ENCODE results near the gene ZNF780A. TPM values are rescaled to one million over a fixed set of nuclear protein-coding genes. Genes with fewer than 3 reads are reported as not detected.
A peak's percentile ranks its signal among the peaks of the same experiment; 100 is the strongest.

ZNF780A gene
- total RNA-seq, 1 experiment from 2014 or later = 15.9 TPM

- ChIA-PET CTCF (no interaction called here), POLR2A (ENCODE audit: low non-redundant PET) (no interaction called here)
- H3K27me3 ChIP-seq (replicated peaks; ENCODE audit: insufficient read depth, low read depth, low read length, poor library complexity) = no peaks in the 10 kb centered on the region
- no peak for DNase-seq (ENCODE audit: low spot score)
- peaks cover 2% of the 10 kb centered on the region for H3K4me1 ChIP-seq (ENCODE audit: insufficient read depth, low read length, poor library complexity, severe bottlenecking)
- H3K27ac ChIP-seq (ENCODE audit: low read depth, low read length, poor library complexity, severe bottlenecking) = no peak overlapping the region
- H3K4me3 ChIP-seq (ENCODE audit: low read depth, low read length, poor library complexity, severe bottlenecking) = no peak overlapping the region
- peaks cover 2% of the 10 kb centered on the region for H3K9me3 ChIP-seq (ENCODE audit: low read depth, low read length, poor library complexity, severe bottlenecking)
- intact Hi-C loops (cut with micrococcal nuclease; ENCODE audit: unreplicated experiment) = no loop called here
- BruUV-seq (replicated peaks) = no TSS peak
- H3K36me3 ChIP-seq (ENCODE audit: insufficient read depth, low read length, poor library complexity, severe bottlenecking) = no peaks in the 10 kb centered on the region
- TF ChIP-seq, protein P1, sequence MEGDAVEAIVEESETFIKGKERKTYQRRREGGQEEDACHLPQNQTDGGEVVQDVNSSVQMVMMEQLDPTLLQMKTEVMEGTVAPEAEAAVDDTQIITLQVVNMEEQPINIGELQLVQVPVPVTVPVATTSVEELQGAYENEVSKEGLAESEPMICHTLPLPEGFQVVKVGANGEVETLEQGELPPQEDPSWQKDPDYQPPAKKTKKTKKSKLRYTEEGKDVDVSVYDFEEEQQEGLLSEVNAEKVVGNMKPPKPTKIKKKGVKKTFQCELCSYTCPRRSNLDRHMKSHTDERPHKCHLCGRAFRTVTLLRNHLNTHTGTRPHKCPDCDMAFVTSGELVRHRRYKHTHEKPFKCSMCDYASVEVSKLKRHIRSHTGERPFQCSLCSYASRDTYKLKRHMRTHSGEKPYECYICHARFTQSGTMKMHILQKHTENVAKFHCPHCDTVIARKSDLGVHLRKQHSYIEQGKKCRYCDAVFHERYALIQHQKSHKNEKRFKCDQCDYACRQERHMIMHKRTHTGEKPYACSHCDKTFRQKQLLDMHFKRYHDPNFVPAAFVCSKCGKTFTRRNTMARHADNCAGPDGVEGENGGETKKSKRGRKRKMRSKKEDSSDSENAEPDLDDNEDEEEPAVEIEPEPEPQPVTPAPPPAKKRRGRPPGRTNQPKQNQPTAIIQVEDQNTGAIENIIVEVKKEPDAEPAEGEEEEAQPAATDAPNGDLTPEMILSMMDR (conservative IDR thresholded peaks at IDR 0.05; ENCODE audit: low read depth, low read length) = no peak
Measured at GRCh38 chr19:40093416-40093815, 2.7 kb upstream of the ZNF780A start.

DNA sequence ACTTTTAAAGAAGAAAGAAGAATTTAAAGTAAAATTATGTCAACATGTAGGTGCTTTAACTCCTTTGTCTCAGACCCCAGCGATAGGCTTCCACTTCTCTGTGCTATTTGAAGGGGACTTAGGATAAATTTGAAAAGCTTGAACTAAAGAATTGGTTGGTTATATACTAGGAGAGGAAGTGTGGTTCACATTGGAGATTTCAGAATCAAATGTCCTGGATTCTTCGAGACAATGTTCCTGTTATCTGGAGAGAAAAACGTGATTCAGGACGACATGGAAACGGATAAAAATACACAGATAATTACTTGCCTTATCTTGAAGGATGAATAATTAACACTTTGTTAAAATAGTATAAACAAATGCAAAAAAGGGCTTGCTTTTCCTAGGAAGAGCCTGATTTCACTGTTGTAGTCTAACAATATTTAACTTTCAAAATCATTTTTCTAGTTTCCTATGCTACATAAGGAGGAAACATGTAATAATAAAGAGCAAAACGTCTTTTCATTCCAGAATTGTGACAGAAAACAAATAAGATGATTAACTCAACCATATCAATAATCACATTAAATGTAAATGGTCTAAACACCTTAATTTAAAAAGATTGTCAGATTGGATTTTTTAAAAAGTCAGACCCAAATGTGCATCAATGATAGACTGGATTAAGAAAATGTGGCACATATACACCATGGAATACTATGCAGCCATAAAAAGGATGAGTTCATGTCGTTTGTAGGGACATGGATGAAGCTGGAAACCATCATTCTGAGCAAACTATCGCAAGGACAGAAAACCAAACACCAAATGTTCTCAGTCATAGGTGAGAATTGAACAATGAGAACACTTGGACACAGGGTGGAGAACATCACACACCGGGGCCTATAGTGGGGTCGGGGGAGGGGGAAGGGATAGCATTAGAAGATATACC, 724 bp upstream of the ZNF780A start:
- H3K9me3 ChIP-seq (ENCODE audit: low read depth, low read length, poor library complexity, severe bottlenecking) = peaks cover 8% of the 10 kb centered on the region
- H3K27ac ChIP-seq (ENCODE audit: low read depth, low read length, poor library complexity, severe bottlenecking) = peak overlapping the region; percentile 87
- CTCF ChIA-PET = no interaction called here
- POLR2A ChIA-PET (ENCODE audit: low non-redundant PET) = interaction anchor here (0.6 kb wide), 1 partner anchor 69 kb away, joined by 3 read pairs; no protein-coding TSS in a partner anchor
- H3K27me3 ChIP-seq (replicated peaks; ENCODE audit: insufficient read depth, low read depth, low read length, poor library complexity) = no peaks in the 10 kb centered on the region
- no peak for TF ChIP-seq EZH2 (IDR thresholded peaks at IDR 0.05; ENCODE audit: borderline replicate concordance, low read depth, low read length, poor library complexity, severe bottlenecking)
- TF ChIP-seq, protein P1 (conservative IDR thresholded peaks at IDR 0.05; ENCODE audit: low read depth, low read length) = no peak
- intact Hi-C loops (cut with micrococcal nuclease; ENCODE audit: unreplicated experiment) = no loop called here
- peaks cover 2% of the 10 kb centered on the region for H3K4me1 ChIP-seq (ENCODE audit: insufficient read depth, low read length, poor library complexity, severe bottlenecking)
- DNase-seq (ENCODE audit: low spot score) = no peak
- no peaks in the 10 kb centered on the region for H3K36me3 ChIP-seq (ENCODE audit: insufficient read depth, low read length, poor library complexity, severe bottlenecking)
- BruUV-seq (replicated peaks) = no TSS peak
- peak overlapping the region; percentile 74 for H3K4me3 ChIP-seq (ENCODE audit: low read depth, low read length, poor library complexity, severe bottlenecking)

GRCh38 chr19:40089462-40089861, 1.3 kb downstream of the ZNF780A start:
- H3K4me1 ChIP-seq (ENCODE audit: insufficient read depth, low read length, poor library complexity, severe bottlenecking) = peaks cover 2% of the 10 kb centered on the region
- H3K27me3 ChIP-seq (replicated peaks; ENCODE audit: insufficient read depth, low read depth, low read length, poor library complexity) = no peaks in the 10 kb centered on the region
- ChIA-PET POLR2A (ENCODE audit: low non-redundant PET) (no interaction called here), CTCF (no interaction called here)
- no peak overlapping the region for H3K27ac ChIP-seq (ENCODE audit: low read depth, low read length, poor library complexity, severe bottlenecking)
- TF ChIP-seq EZH2 (IDR thresholded peaks at IDR 0.05; ENCODE audit: borderline replicate concordance, low read depth, low read length, poor library complexity, severe bottlenecking) = no peak
- TF ChIP-seq, protein P1 (conservative IDR thresholded peaks at IDR 0.05; ENCODE audit: low read depth, low read length) = no peak
- H3K4me3 ChIP-seq (ENCODE audit: low read depth, low read length, poor library complexity, severe bottlenecking) = peak overlapping the region; percentile 74
- no peak for DNase-seq (ENCODE audit: low spot score)
- intact Hi-C loops (cut with micrococcal nuclease; ENCODE audit: unreplicated experiment) = no loop called here
- BruUV-seq (replicated peaks) = no TSS peak
- no peaks in the 10 kb centered on the region for H3K36me3 ChIP-seq (ENCODE audit: insufficient read depth, low read length, poor library complexity, severe bottlenecking)
- H3K9me3 ChIP-seq (ENCODE audit: low read depth, low read length, poor library complexity, severe bottlenecking) = peaks cover 8% of the 10 kb centered on the region

All from A673 (cell line).